Activated CD8-positive, alpha-beta T cell treated with anti-CD3 and anti-CD28 coated beads, Interleukin-2, amount 10 ng/mL, durations not matched to agents 7 days and 5 days (primary cell): Measurements from ENCODE around the gene TMEM191C. TPM values are rescaled to one million over a fixed set of nuclear protein-coding genes. Genes with fewer than 3 reads are reported as not detected.
A peak's percentile ranks its signal among the peaks of the same experiment; 100 is the strongest.
"Not testable (repeated sequence)": the region's sequence is repeated elsewhere in the genome, so short reads cannot be mapped to it uniquely, and the experiment has no call there.

Source experiments
- ATAC-seq: fragments of 150-1000 bp; cut with Tn5 transposase; one replicate; pipeline ENCODE4 v1.10.0; 2021; ENCODE audit warnings: moderate library complexity
- CTCF ChIA-PET: fragments of 350-600 bp; sonication (Branson Sonifier 250); formaldehyde crosslinking; loops from one replicate; lab custom pipeline; 2021; ENCODE audit warnings: antibody characterized with exemption; lab: Charles Lee
- POLR2A ChIA-PET: fragments of 350-600 bp; sonication (Branson Sonifier 250); formaldehyde crosslinking; loops from one replicate; lab custom pipeline; 2021; ENCODE audit warnings: antibody characterized with exemption; lab: Charles Lee
- DNase-seq: peaks from one replicate; pipeline ENCODE4 v3.0.0-alpha.2; 2020
- H3K27ac Mint-ChIP-seq: one replicate; pipeline ENCODE4 v1.8.0; 2021; ENCODE audit warnings: mild to moderate bottlenecking, mixed read lengths
- H3K27me3 Mint-ChIP-seq: one replicate; pipeline ENCODE4 v1.8.0; 2021; ENCODE audit warnings: low read depth, mixed read lengths
- H3K36me3 Mint-ChIP-seq: one replicate; pipeline ENCODE4 v1.8.0; 2021; ENCODE audit warnings: low read depth, mixed read lengths
- H3K4me1 Mint-ChIP-seq: one replicate; pipeline ENCODE4 v1.8.0; 2021; ENCODE audit warnings: low read depth, mixed read lengths
- H3K4me3 Mint-ChIP-seq: one replicate; pipeline ENCODE4 v1.8.0; 2021; ENCODE audit warnings: mild to moderate bottlenecking, mixed read lengths
- H3K9me3 Mint-ChIP-seq: one replicate; pipeline ENCODE4 v1.8.0; 2022; ENCODE audit warnings: mixed read lengths; ENCODE audit not compliant: insufficient read depth
- total RNA-seq, 2 experiments: library from RNA; stranded (reverse); gene quantifications; one replicate each; pipeline ENCODE4 v1.2.3, GENCODE V29; 2021

The TMEM191C gene
- total RNA-seq, result 1 to 10 TPM; 1.1 to 2.4 TPM

DNA sequence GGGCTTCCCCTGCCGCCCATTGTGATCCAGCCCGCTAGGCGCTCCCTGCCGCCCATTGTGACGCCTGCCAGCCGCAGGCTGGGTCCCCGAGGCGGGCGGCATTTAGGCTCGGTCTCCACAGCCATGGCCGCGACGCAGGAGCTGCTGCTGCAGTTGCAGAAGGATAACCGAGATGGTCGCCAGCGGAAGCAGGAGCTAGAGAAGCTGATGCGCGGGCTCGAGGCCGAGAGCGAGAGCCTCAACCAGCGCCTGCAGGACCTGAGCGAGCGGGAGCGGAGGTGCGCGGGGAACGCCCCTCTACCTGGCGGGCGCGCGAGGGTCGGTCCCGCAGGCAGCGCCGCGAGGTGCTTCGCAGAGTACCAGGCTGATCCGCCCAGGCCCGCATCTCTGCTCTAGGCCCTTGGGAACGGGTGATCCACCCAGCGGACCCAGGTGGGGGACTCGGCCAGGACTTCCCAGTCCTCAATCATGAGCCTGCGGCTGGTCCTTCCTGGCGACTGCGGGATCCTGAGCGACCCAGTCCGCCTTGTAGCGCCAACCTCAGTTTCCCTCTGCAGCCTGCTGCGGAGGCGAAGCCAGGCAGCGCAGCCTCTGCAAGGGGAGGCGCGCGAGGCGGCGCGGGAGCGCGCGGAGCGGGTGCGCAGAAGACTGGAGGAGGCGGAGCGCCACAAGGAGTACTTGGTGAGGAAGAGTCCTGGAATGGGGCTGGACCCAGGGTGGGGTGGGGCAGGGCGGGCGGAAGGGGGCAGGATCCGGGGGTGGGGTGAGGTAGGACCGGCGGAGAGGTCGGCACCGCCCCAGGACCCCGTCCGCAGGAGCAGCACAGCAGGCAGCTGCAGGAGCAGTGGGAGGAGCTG lies at the start of gene TMEM191C:
TSS of gene TMEM191C (plus strand) at position 51 of the 857 bp plus-strand sequence. CDS start at position 124, 73 bp downstream.
- H3K27me3 Mint-ChIP-seq, H3K9me3 Mint-ChIP-seq, DNase-seq, POLR2A ChIA-PET, H3K36me3 Mint-ChIP-seq, CTCF ChIA-PET, H3K4me1 Mint-ChIP-seq: not testable (repeated sequence)
- ATAC-seq, result peak; percentile 9
- H3K27ac Mint-ChIP-seq, result peak within 1 kb of the TSS; percentile 96
- H3K4me3 Mint-ChIP-seq, result peak within 1 kb of the TSS; percentile 80

DNA sequence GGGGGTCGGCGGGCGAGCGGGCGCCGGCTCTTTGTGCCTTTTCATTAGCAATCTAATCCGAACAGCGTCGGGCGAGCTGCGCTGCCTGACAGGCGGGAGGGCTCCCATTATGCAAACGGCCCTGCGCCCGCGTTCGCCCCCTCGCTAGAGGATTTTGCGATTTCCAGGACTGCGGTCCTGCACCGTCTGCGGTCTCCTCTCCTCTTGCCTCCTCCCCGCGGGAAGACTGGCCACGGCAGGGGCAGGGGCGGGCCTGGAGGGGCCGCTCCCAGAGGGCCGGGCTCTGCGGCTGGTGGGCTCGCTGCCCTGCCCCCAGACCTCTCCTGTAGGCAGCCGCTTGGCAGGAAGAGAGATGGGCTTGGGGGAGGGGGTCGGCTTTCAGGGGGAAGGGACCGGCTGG lies 49.3 kb upstream of the TMEM191C start:
- H3K36me3 Mint-ChIP-seq, H3K9me3 Mint-ChIP-seq, POLR2A ChIA-PET, H3K4me1 Mint-ChIP-seq, CTCF ChIA-PET, H3K27me3 Mint-ChIP-seq, H3K27ac Mint-ChIP-seq: not testable (repeated sequence)
- ATAC-seq, result peak; percentile 38
- peak; percentile 34 for DNase-seq
- H3K4me3 Mint-ChIP-seq, result peak overlapping the region; percentile 61

DNA sequence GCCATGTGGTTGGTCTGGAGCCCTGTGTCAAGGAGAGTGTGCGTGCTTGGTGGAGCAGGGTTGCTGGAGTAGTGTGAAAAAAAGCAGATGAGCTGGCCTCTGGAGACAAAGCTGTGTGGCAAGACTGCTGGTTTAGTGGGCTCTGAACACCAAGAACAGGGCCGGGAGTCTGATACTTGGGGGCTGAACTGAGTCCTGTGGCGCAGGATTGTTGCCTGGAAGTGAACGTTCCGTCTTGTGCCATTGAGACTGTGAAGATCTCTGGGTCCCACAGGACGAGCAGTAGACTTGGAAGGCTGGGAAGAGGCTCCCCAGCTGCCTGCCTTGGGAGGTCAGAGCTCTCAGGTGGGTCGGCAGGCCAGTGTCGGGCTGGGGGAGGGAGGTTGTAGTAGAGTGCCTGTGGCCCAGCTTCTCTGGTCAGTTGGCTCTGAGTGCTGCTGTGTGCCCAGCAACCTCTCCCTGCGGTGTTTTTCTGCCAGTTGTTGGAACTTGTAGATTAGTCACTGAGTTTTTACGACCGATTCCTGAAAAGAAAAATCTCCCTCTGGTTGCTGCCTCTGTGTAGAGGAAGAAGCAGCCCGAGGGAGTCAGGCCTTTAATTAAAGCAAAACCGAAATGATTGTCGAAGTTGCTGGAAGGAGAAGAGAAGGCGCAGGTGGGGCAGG lies 48.1 kb upstream of the TMEM191C start:
- H3K36me3 Mint-ChIP-seq, CTCF ChIA-PET, H3K27ac Mint-ChIP-seq, POLR2A ChIA-PET, H3K4me1 Mint-ChIP-seq, H3K27me3 Mint-ChIP-seq, ATAC-seq, H3K4me3 Mint-ChIP-seq, H3K9me3 Mint-ChIP-seq: not testable (repeated sequence)
- DNase-seq, result peak; percentile 12

DNA sequence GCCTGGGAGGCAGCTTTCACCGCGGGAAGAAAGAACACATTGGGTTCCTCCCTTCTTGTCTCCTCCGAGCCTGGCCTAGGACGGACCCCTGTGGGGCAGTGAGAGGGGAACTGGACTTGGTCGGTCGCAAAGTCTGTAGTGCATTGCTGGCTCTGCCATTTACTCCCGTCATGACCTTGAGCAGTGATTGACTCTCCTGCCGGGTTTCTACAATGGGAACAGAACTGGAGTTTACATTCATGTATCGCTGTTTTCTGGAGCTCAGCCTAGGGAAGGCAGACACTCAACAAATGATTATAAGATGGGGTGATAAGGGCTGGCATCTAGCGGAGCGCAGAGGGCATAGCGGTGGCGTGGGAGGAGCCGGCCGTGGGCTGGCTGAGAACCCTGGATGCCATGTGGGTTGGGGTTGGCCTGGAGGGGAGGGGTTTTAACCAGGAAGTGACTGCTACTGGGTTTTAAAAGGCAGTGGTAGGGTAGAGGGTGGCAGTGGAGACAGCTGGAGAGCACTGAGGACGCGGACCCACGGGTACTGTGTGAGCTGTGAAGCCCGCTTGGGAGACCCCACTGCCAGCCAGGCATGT lies 46.9 kb upstream of the TMEM191C start:
- H3K36me3 Mint-ChIP-seq, POLR2A ChIA-PET, H3K27ac Mint-ChIP-seq, CTCF ChIA-PET, H3K27me3 Mint-ChIP-seq, H3K4me1 Mint-ChIP-seq, H3K9me3 Mint-ChIP-seq, H3K4me3 Mint-ChIP-seq: not testable (repeated sequence)
- DNase-seq, result peak; percentile 15
- peak; percentile 47 for ATAC-seq

DNA sequence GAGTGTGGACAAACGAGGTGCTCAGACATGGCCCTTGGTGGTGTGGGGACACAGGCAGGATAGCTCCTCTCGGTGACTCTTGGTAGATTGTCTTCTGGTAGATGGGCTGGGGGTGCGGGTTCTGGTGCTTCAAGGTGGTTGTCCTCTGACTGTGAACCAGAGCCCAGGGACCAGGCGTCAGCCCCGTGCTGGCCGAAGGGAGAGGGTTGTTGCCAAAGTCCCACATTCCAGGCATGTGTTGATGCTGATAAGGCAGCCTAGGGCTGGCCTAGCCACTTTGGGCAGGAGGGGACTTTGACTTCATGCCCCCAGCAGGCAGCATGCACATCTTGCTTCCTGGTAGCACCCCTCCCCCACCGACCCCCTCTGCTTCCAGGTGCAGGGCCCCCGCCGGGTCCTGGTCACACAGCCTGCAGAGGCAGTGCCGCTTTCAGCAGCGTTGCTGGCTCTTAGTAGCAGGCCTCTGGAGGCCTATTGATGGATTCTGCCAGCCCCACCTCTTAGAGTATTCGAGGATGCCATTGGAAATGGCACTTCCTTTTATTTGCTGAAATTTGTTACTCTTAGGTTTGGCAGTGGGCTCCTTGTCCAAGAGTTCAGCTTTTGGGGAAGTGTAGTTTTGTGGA lies 43.0 kb upstream of the TMEM191C start:
- H3K9me3 Mint-ChIP-seq, H3K27me3 Mint-ChIP-seq, POLR2A ChIA-PET, ATAC-seq, H3K4me3 Mint-ChIP-seq, H3K4me1 Mint-ChIP-seq, H3K36me3 Mint-ChIP-seq, H3K27ac Mint-ChIP-seq, CTCF ChIA-PET, DNase-seq: not testable (repeated sequence)

DNA sequence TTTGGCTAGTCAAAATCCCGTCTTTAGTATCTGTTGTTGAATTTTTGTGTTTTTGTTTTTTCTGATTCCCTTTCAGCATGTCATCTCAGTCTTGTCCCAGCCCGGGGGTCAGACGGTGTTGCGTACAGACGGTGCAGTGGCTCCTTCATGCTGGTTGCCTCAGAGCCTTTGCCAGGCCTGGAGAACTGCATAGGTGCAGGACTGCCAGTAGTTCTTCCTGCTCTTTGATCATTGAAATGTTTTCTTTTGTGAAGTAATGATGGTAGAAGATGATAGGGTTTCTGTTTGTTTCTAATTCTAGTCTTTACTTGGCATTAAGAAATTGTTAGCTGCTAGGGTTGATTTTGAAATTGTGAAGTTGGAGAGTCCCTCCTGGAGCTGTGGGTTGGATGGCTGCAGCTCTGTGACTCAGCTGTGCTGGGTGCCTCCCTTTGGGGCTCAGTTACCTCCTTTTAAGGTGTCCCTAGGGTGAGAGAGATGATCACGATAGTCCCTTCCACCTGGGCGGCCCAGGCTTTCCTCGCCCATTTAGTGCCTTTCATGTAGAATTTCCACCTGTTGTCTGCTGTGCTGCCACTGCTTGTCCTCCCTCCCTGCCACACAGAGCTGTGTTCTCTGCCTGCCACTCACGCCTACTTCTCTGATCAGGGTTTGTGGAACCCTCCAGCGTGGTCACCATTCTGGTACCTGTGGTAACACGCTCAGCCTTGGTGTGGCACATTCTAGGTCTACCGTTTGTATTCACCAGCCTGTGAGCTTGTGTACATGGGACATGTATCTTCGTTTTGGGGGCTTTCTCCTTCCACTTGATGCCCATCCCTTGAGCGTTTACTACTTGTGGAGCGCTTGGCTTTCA lies 32.6 kb upstream of the TMEM191C start:
- H3K4me3 Mint-ChIP-seq, H3K9me3 Mint-ChIP-seq, H3K27ac Mint-ChIP-seq, DNase-seq, H3K4me1 Mint-ChIP-seq, H3K27me3 Mint-ChIP-seq, CTCF ChIA-PET, H3K36me3 Mint-ChIP-seq, POLR2A ChIA-PET: not testable (repeated sequence)
- ATAC-seq, result peak; percentile 56

DNA sequence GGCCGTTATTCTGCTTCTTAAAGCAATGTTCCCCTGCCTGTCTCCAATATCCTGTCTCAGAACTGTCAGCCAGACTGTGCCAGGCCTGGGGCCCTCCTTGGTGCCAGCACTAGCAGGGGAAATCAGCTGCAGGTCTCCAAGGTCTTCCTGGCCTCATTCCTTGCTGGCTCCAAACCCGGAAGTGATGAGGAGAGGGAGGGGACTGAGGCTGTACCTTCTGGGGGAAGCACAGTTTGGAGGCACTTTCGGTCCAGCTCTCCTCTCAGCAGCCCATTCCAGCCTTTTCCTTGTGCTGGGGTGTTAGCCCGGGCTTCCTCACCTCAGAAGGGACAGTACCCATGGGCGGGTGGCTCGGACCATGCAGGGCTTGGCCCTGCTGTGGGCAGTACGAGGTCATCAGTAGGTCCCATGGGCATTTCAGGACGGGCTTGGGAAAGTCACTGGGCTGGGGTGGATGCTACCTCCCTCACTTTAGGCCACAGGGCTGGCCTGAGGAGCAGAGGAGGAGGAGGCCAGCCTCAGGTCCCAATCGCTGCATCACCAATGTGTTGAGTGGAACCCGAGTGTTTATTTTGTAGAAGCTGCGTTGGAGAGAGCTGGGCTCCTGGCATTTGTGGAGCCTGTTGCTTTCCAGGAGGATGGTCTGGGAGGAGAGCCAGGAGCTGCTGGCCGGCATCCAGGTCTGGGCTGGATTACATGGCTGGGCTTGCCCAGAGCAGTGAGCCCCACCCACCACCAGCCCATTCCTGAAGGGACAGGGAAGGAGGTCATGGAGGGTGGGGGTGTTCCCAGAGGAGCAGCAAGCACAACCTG lies 31.0 kb upstream of the TMEM191C start:
- CTCF ChIA-PET, H3K27me3 Mint-ChIP-seq, H3K4me3 Mint-ChIP-seq, H3K4me1 Mint-ChIP-seq, DNase-seq, H3K27ac Mint-ChIP-seq, POLR2A ChIA-PET, H3K36me3 Mint-ChIP-seq, H3K9me3 Mint-ChIP-seq, ATAC-seq: not testable (repeated sequence)

DNA sequence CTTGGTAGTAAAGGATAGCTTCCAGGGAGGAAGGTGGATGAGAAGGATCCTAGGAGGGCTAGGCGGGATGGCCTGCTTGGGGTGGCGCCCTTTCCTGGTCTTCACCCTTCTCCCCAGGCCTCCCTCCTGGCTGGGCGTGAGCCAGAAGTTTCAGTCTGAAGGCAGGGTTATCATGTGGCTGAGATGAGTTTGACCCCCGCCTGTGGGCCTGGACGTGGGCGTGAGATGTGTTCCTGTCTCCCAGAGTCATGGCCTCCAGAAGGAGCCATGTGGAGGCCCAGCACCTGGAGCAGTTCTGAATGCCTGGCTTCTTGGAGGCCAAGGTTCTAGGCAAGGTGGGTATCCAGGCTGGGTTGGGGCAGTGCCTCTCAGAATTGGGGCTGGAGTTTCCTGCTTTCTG lies 29.2 kb upstream of the TMEM191C start:
- H3K4me1 Mint-ChIP-seq, H3K9me3 Mint-ChIP-seq: not testable (repeated sequence)

DNA sequence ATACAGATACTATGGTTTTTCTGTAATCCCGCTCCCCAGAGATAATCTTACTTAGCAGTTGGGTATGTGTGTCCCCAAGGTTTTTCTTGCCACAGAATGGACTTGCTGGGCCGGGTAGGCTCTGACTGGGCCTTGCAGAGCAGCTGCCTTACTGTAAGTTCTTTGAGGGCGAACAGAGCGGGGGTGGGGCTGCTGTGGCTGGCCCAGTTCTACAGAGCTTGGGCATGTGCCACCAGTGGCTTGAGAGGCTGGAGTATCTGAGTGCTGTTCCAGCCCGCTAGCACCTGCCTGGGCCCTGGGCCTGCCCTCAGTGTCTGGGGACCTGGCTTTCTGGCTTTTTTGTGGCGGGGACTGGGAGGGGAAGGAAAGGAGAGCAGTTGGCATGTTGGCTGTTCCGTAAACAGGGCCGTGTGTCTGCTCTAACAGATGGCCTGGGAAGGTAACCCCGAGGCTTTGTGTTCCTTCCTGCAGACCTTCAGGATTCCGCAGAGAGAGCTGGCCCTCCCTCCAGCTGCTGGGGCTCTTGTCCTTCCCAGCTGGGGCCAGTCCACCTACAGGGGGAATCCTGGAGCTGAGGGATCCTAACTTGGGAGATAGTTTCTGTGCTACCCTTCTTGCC lies 27.1 kb upstream of the TMEM191C start:
- H3K9me3 Mint-ChIP-seq, H3K4me1 Mint-ChIP-seq: not testable (repeated sequence)

More for the DNA sequence above, 29.2 kb upstream of the TMEM191C start:
- CTCF ChIA-PET, ATAC-seq, H3K4me3 Mint-ChIP-seq, H3K27ac Mint-ChIP-seq, H3K27me3 Mint-ChIP-seq, POLR2A ChIA-PET, H3K36me3 Mint-ChIP-seq: not testable (repeated sequence)
- DNase-seq, result peak; percentile 9

DNA sequence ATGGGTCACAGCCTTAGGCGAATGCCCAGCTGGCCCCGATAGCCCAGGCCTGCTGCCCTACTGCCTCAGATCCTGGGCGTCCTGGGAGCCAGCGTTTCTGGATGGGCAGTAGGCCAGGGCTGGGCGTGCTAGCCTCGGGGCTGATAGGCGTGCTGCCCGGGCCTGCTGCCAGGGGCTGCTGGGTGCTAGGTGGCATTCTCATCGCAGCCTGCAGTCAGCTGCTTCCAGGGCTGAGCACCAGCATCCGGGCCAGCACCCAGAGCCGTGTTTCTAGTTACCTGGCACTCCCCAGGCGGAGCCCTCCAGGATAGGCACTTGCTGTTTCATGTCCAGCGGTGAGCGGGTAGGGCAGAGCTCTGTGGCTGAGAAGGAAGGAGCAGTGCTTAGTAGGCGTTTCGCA lies 26.5 kb upstream of the TMEM191C start:
- CTCF ChIA-PET, H3K36me3 Mint-ChIP-seq: not testable (repeated sequence)

More for the DNA sequence above, 27.1 kb upstream of the TMEM191C start:
- H3K27me3 Mint-ChIP-seq, H3K4me3 Mint-ChIP-seq, H3K27ac Mint-ChIP-seq, CTCF ChIA-PET, ATAC-seq, DNase-seq, POLR2A ChIA-PET, H3K36me3 Mint-ChIP-seq: not testable (repeated sequence)

More for the DNA sequence above, 26.5 kb upstream of the TMEM191C start:
- H3K9me3 Mint-ChIP-seq, DNase-seq, H3K27me3 Mint-ChIP-seq, POLR2A ChIA-PET, H3K27ac Mint-ChIP-seq, H3K4me3 Mint-ChIP-seq, H3K4me1 Mint-ChIP-seq, ATAC-seq: not testable (repeated sequence)
